SU-DHL-6 (cell line): ENCODE results near the gene LRRC46.

Experiments used
- EZH2phosphoT487 ChIP-seq: fragments of 200-600 bp; sonication (generic), shearing (Covaris generic); conservative IDR thresholded peaks from 2 replicates; pipeline ENCODE4 v1.6.1; 2018; ENCODE audit warnings: mild to moderate bottlenecking, antibody characterized with exemption, low read length, moderate library complexity, mixed read lengths
- TF ChIP-seq, protein P1 (sequence below): fragments of 200-600 bp; sonication (generic); IDR thresholded peaks from one replicate; pipeline ENCODE4 v1.5.1; 2017; ENCODE audit warnings: antibody characterized with exemption, mild to moderate bottlenecking, low read length, moderate library complexity; ENCODE audit not compliant: insufficient read depth, poor library complexity, severe bottlenecking

DNA sequence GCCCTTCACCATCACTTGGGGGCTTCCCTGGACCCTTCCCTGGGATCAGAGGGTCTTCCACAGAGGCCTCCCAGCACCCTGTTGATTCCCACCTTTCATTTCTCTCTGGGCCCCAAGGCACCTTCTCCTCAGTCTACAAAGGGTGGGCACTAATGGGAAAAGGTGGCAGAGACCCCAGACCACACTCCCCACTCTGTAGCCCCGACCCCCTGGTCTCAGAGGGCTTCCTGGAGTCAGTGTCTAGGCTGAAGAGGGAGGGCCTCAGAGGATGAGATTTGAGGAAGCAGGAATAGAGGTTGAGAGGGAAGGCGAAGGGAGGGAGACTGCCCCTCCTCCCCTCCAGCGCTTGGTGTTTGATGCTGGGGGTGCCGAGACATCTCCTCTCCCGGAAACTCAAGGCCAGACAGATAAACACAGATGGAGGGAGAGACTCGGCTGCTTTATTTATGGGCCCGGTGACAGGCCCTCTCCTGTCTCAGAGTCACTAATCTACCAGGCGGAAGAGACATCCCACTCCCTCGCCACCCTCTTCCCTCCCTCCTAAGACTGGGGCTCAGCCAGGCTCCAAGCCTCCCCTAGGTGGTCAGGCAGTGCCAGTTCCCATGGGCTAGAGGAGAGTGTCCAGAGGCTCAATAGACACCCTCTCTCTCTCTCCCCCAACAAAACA lies 46.0 kb downstream of the LRRC46 start:
- TF ChIP-seq, protein P1, sequence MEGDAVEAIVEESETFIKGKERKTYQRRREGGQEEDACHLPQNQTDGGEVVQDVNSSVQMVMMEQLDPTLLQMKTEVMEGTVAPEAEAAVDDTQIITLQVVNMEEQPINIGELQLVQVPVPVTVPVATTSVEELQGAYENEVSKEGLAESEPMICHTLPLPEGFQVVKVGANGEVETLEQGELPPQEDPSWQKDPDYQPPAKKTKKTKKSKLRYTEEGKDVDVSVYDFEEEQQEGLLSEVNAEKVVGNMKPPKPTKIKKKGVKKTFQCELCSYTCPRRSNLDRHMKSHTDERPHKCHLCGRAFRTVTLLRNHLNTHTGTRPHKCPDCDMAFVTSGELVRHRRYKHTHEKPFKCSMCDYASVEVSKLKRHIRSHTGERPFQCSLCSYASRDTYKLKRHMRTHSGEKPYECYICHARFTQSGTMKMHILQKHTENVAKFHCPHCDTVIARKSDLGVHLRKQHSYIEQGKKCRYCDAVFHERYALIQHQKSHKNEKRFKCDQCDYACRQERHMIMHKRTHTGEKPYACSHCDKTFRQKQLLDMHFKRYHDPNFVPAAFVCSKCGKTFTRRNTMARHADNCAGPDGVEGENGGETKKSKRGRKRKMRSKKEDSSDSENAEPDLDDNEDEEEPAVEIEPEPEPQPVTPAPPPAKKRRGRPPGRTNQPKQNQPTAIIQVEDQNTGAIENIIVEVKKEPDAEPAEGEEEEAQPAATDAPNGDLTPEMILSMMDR, result no peak
- no peak for TF ChIP-seq EZH2phosphoT487
